Esophagus muscularis mucosa (tissue), 4 donors: Measurements from ENCODE around the gene LIPT2.

ENCODE experiments used
- CTCF ChIP-seq, 3 experiments: fragments of 200-600 bp in 2 of 3; fragments of 450-650 bp in 1 of 3; sonication (generic) in 2 of 3; IDR thresholded peaks; one replicate each; pipeline ENCODE4 v1.5.1; 2017 to 2019; ENCODE audit warnings: antibody characterized with exemption in 3 of 3, mild to moderate bottlenecking in 2 of 3, moderate library complexity in 1 of 3
- EP300 ChIP-seq: sonication (generic); formaldehyde crosslinking; IDR thresholded peaks from one replicate; pipeline ENCODE4 v1.6.1; 2017; ENCODE audit warnings: antibody characterized with exemption
- POLR2A ChIP-seq: fragments of 450-650 bp; IDR thresholded peaks from one replicate; pipeline ENCODE4 v1.6.1; 2017; ENCODE audit warnings: antibody characterized with exemption, moderate library complexity, mild to moderate bottlenecking, low read depth
- POLR2AphosphoS5 ChIP-seq, 2 donors: sonication (generic); formaldehyde crosslinking; IDR thresholded peaks; one replicate each; pipeline ENCODE4 v1.6.1; 2017; ENCODE audit warnings: antibody characterized with exemption in 2 of 2

GRCh38 chr11:74522776-74523175 is 29.3 kb upstream of the LIPT2 start:
- TF ChIP-seq CTCF (IDR thresholded peaks at IDR 0.05): no peak
- no peak for TF ChIP-seq POLR2A
- TF ChIP-seq EP300: no peak
- TF ChIP-seq POLR2AphosphoS5 (IDR thresholded peaks at IDR 0.05): no peak
